ENCODE measurements around the gene CDCA7L. TPM values are rescaled to one million over a fixed set of nuclear protein-coding genes. Genes with fewer than 3 reads are reported as not detected.

The CDCA7L gene
- total RNA-seq, 2 donors from 2014 or later = 39.5 to 41.1 TPM

- Mint-ChIP-seq H3K4me1 (no peaks in the 10 kb centered on the region), H3K27ac (no peak overlapping the region), H3K9me3 (no peaks in the 10 kb centered on the region), H3K4me3 (no peak overlapping the region), H3K27me3 (ENCODE audit: insufficient read depth) (no peaks in the 10 kb centered on the region), H3K36me3 (ENCODE audit: low read depth) (no peaks in the 10 kb centered on the region)
- DNase-seq = no peak
- Histone ChIP-seq H3K36me3 (ENCODE audit: control insufficient read depth, insufficient read depth, low read length) (no peaks in the 10 kb centered on the region), H3K4me3 (ENCODE audit: low read length) (no peak overlapping the region), H3K27me3 (ENCODE audit: control insufficient read depth, insufficient read depth, low read length, poor library complexity, severe bottlenecking) (no peaks in the 10 kb centered on the region), H3K4me1 (ENCODE audit: control insufficient read depth, insufficient read depth, low read length) (no peaks in the 10 kb centered on the region), H3K9me3 (ENCODE audit: control insufficient read depth, low read length) (no peaks in the 10 kb centered on the region), H3K27ac (ENCODE audit: low read depth, low read length) (no peak overlapping the region), H3K9ac (ENCODE audit: extremely low read depth, low read length, poor library complexity, severe bottlenecking) (no peak overlapping the region)
- peak; percentile 61 for TF ChIP-seq CTCF (conservative IDR thresholded peaks at IDR 0.05)
- 95 to 96% methylated on average over 2 to 3 of the region's 3 CpGs for WGBS, 2 experiments (ENCODE audit: insufficient coverage in 1 of 2, insufficient read length in 1 of 2)
Observed at GRCh38 chr7:21883069-21883468, 62.6 kb downstream of the CDCA7L start.

- peaks cover 3% of the 10 kb centered on the region for H3K27me3 Mint-ChIP-seq (ENCODE audit: insufficient read depth)
- Histone ChIP-seq H3K27me3 (ENCODE audit: control insufficient read depth, insufficient read depth, low read length, poor library complexity, severe bottlenecking) (no peaks in the 10 kb centered on the region), H3K36me3 (ENCODE audit: control insufficient read depth, insufficient read depth, low read length) (no peaks in the 10 kb centered on the region), H3K9me3 (ENCODE audit: control insufficient read depth, low read length) (no peaks in the 10 kb centered on the region), H3K4me3 (ENCODE audit: low read length) (no peak overlapping the region), H3K9ac (ENCODE audit: extremely low read depth, low read length, poor library complexity, severe bottlenecking) (no peak overlapping the region), H3K27ac (ENCODE audit: low read depth, low read length) (no peak overlapping the region), H3K4me1 (ENCODE audit: control insufficient read depth, insufficient read depth, low read length) (no peaks in the 10 kb centered on the region)
- no peaks in the 10 kb centered on the region for H3K36me3 Mint-ChIP-seq (ENCODE audit: low read depth)
- H3K9me3 Mint-ChIP-seq = no peaks in the 10 kb centered on the region
- H3K27ac Mint-ChIP-seq = peak overlapping the region; percentile 74
- peaks cover 16% of the 10 kb centered on the region for H3K4me1 Mint-ChIP-seq
- peak; percentile 62 for DNase-seq
- TF ChIP-seq CTCF (conservative IDR thresholded peaks at IDR 0.05) = no peak
- WGBS, 2 experiments (ENCODE audit: insufficient coverage in 1 of 2, insufficient read length in 1 of 2) = 76 to 77% methylated on average over 3 to 5 of the region's 5 CpGs
- no peak overlapping the region for H3K4me3 Mint-ChIP-seq
Observed at GRCh38 chr7:21869785-21870402, 75.8 kb downstream of the CDCA7L start.

GRCh38 chr7:21868576-21868850, 77.2 kb downstream of the CDCA7L start:
- WGBS, 2 experiments (ENCODE audit: insufficient coverage in 1 of 2, insufficient read length in 1 of 2) = 55 to 87% methylated on average over 2 to 3 of the region's 3 CpGs
- TF ChIP-seq CTCF (conservative IDR thresholded peaks at IDR 0.05) = no peak
- Mint-ChIP-seq H3K9me3 (no peaks in the 10 kb centered on the region), H3K4me1 (peaks cover 16% of the 10 kb centered on the region), H3K27ac (no peak overlapping the region), H3K27me3 (ENCODE audit: insufficient read depth) (peaks cover 3% of the 10 kb centered on the region), H3K4me3 (no peak overlapping the region), H3K36me3 (ENCODE audit: low read depth) (no peaks in the 10 kb centered on the region)
- Histone ChIP-seq H3K27ac (ENCODE audit: low read depth, low read length) (peak overlapping the region; percentile 91), H3K4me1 (ENCODE audit: control insufficient read depth, insufficient read depth, low read length) (no peaks in the 10 kb centered on the region), H3K36me3 (ENCODE audit: control insufficient read depth, insufficient read depth, low read length) (no peaks in the 10 kb centered on the region), H3K27me3 (ENCODE audit: control insufficient read depth, insufficient read depth, low read length, poor library complexity, severe bottlenecking) (no peaks in the 10 kb centered on the region), H3K9me3 (ENCODE audit: control insufficient read depth, low read length) (no peaks in the 10 kb centered on the region), H3K4me3 (ENCODE audit: low read length) (no peak overlapping the region), H3K9ac (ENCODE audit: extremely low read depth, low read length, poor library complexity, severe bottlenecking) (no peak overlapping the region)
- DNase-seq = no peak
